Muscle of arm (tissue), 12 donors: ENCODE results near the gene XPNPEP1. TPM values are rescaled to one million over a fixed set of nuclear protein-coding genes. Genes with fewer than 3 reads are reported as not detected.

Experiments used
- DNase-seq: peaks from one replicate; pipeline ENCODE4 v3.0.0-alpha.2; 2013
- polyA plus RNA-seq, 12 donors: library from polyadenylated mRNA; unstranded; fragments of 120-200 nt; gene quantifications; one replicate each; pipeline ENCODE4 v1.2.1, GENCODE V29; 2013; ENCODE audit not compliant: insufficient read length in 12 of 12

The XPNPEP1 gene
- polyA plus RNA-seq, 12 donors = 36.3 to 87.5 (median 70.3) TPM; not detected in 1

- DNase-seq = no peak
Observed at GRCh38 chr10:109820620-109821405, 102.5 kb downstream of the XPNPEP1 start.

GRCh38 chr10:109819807-109820206 lies 103.5 kb downstream of the XPNPEP1 start:
- no peak for DNase-seq

Other genes with a start within 250 kb of the XPNPEP1 start
- 100 to 1,000 TPM in 9 of 12 donors, 10 to 100 TPM in 2, not detected in 1; 79.8 to 235 (median 125) TPM for gene ADD3, start 84.5 kb upstream of the XPNPEP1 start, polyA plus RNA-seq